Hepatocyte (in vitro differentiated cells): ENCODE measurements around the gene P2RY2.
"Not testable (repeated sequence)": the region's sequence is repeated elsewhere in the genome, so short reads cannot be mapped to it uniquely, and the experiment has no call there.

Experiments
- CTCF ChIP-seq: fragments of 200-600 bp; sonication (generic); IDR thresholded peaks from 2 replicates; pipeline ENCODE4 v1.5.1; 2016; ENCODE audit warnings: antibody characterized with exemption, mild to moderate bottlenecking; ENCODE audit not compliant: poor library complexity
- EZH2phosphoT487 ChIP-seq: fragments of 200-600 bp; sonication (generic); IDR thresholded peaks from one replicate; pipeline ENCODE4 v1.6.1; 2018; ENCODE audit warnings: antibody characterized with exemption, mild to moderate bottlenecking, low read depth, moderate library complexity; ENCODE audit not compliant: unreplicated experiment, severe bottlenecking

DNA sequence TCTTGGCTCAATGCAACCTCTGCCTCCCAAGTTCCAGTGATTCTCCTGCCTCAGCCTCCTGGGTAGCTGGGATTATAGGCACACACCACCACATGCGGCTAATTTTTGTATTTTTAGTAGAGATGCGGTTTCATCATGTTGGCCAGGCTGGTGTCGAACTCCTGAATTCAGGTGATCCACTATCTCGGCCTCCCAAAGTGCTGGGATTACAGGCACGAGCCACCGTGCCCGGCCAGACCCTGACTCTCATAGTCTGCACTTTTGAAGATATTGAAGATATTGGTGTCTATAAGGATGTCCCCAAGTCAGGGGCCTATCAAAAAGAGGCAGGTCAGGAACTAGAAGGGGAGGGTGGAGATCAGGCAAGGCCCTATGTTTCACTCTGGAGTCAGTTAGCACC, 20.3 kb upstream of the P2RY2 start:
- not testable (repeated sequence) for TF ChIP-seq CTCF, EZH2phosphoT487
